ENCODE data around the gene GOT1. TPM values are rescaled to one million over a fixed set of nuclear protein-coding genes. Genes with fewer than 3 reads are reported as not detected.

Gene GOT1
- total RNA-seq, 1 donor from 2014 or later, result 35.9 TPM

GRCh38 chr10:99387071-99387470 is 43.4 kb downstream of the GOT1 start:
- Mint-ChIP-seq H3K4me1 (ENCODE audit: low read depth) (no peaks in the 10 kb centered on the region), H3K27ac (no peak overlapping the region), H3K27me3 (ENCODE audit: insufficient read depth) (peaks cover 10% of the 10 kb centered on the region), H3K36me3 (ENCODE audit: low read depth) (no peaks in the 10 kb centered on the region), H3K4me3 (no peak overlapping the region), H3K9me3 (no peaks in the 10 kb centered on the region)
- no peak for DNase-seq (ENCODE audit: low spot score)
- intact Hi-C loops (cut with micrococcal nuclease), result no loop called here

- no peak for DNase-seq (ENCODE audit: low spot score)
- no peaks in the 10 kb centered on the region for H3K9me3 Mint-ChIP-seq
- H3K36me3 Mint-ChIP-seq (ENCODE audit: low read depth), result no peaks in the 10 kb centered on the region
- no peaks in the 10 kb centered on the region for H3K4me1 Mint-ChIP-seq (ENCODE audit: low read depth)
- H3K27me3 Mint-ChIP-seq (ENCODE audit: insufficient read depth), result peaks cover 23% of the 10 kb centered on the region
- no peak overlapping the region for H3K4me3 Mint-ChIP-seq
- no peak overlapping the region for H3K27ac Mint-ChIP-seq
- intact Hi-C loops (cut with micrococcal nuclease), result no loop called here
These were observed 48.2 kb downstream of the GOT1 start for GRCh38 chr10:99382176-99382575.

DNA sequence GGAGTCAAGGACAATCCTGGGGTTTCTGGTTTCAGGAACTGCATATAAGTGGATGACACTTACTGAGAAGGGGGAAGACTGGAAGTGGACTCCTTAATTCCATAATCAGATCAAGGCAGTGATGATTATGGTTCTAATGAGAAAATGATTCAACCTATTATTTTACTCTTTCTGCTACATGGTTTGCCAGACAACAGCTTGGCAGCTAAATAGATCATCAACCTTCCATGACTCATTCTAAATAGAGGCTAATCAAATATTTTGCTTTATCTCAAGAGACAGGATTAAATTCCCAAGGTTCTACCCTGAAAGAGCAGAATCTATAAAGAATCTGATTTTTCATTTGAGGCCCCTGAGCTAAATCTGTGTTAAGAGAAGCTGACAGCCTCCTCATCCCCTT is 55.0 kb downstream of the GOT1 start:
- Mint-ChIP-seq H3K4me1 (ENCODE audit: low read depth) (peaks cover 9% of the 10 kb centered on the region), H3K4me3 (no peak overlapping the region), H3K27ac (no peak overlapping the region), H3K27me3 (ENCODE audit: insufficient read depth) (peaks cover 48% of the 10 kb centered on the region), H3K36me3 (ENCODE audit: low read depth) (no peaks in the 10 kb centered on the region), H3K9me3 (no peaks in the 10 kb centered on the region)
- no peak for DNase-seq (ENCODE audit: low spot score)
- intact Hi-C loops (cut with micrococcal nuclease), result no loop called here

- no peak overlapping the region for H3K4me3 Mint-ChIP-seq
- intact Hi-C loops (cut with micrococcal nuclease), result no loop called here
- H3K27ac Mint-ChIP-seq, result no peak overlapping the region
- H3K9me3 Mint-ChIP-seq, result no peaks in the 10 kb centered on the region
- DNase-seq (ENCODE audit: low spot score), result no peak
- peaks cover 9% of the 10 kb centered on the region for H3K4me1 Mint-ChIP-seq (ENCODE audit: low read depth)
- H3K27me3 Mint-ChIP-seq (ENCODE audit: insufficient read depth), result peaks cover 52% of the 10 kb centered on the region
- no peaks in the 10 kb centered on the region for H3K36me3 Mint-ChIP-seq (ENCODE audit: low read depth)
These were observed 55.5 kb downstream of the GOT1 start for GRCh38 chr10:99374972-99375371.

DNA sequence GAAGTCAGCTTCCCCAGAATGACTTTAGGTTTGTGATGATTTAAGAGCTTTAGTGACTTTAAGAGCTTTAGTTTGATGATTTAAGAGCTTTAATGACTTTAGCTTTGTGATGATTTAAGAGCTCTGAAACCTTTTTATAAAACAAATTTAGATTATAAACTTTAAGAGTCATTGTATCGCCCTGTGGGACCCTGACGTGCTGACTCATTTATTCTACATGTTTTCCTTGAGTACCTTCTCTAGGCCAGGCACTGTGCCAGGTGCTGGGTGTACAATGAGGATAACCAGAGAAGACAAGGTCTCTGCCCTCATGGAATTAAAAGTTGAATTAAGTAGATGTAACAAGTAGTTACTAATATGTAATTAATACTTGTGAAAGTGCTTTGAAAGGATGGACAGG is 55.9 kb downstream of the GOT1 start:
- H3K9me3 Mint-ChIP-seq, result no peaks in the 10 kb centered on the region
- intact Hi-C loops (cut with micrococcal nuclease), result no loop called here
- H3K4me3 Mint-ChIP-seq, result no peak overlapping the region
- H3K27ac Mint-ChIP-seq, result no peak overlapping the region
- H3K4me1 Mint-ChIP-seq (ENCODE audit: low read depth), result peaks cover 9% of the 10 kb centered on the region
- no peak for DNase-seq (ENCODE audit: low spot score)
- H3K27me3 Mint-ChIP-seq (ENCODE audit: insufficient read depth), result peaks cover 56% of the 10 kb centered on the region
- no peaks in the 10 kb centered on the region for H3K36me3 Mint-ChIP-seq (ENCODE audit: low read depth)

- peaks cover 50% of the 10 kb centered on the region for H3K27me3 Mint-ChIP-seq (ENCODE audit: insufficient read depth)
- no peaks in the 10 kb centered on the region for H3K9me3 Mint-ChIP-seq
- intact Hi-C loops (cut with micrococcal nuclease), result no loop called here
- H3K4me3 Mint-ChIP-seq, result no peak overlapping the region
- H3K4me1 Mint-ChIP-seq (ENCODE audit: low read depth), result peaks cover 9% of the 10 kb centered on the region
- DNase-seq (ENCODE audit: low spot score), result no peak
- no peaks in the 10 kb centered on the region for H3K36me3 Mint-ChIP-seq (ENCODE audit: low read depth)
- no peak overlapping the region for H3K27ac Mint-ChIP-seq
These were observed 57.7 kb downstream of the GOT1 start for GRCh38 chr10:99372546-99373271.

GRCh38 chr10:99370993-99371392 is 59.4 kb downstream of the GOT1 start:
- H3K36me3 Mint-ChIP-seq (ENCODE audit: low read depth), result no peaks in the 10 kb centered on the region
- H3K9me3 Mint-ChIP-seq, result no peaks in the 10 kb centered on the region
- H3K4me3 Mint-ChIP-seq, result no peak overlapping the region
- H3K27ac Mint-ChIP-seq, result no peak overlapping the region
- intact Hi-C loops (cut with micrococcal nuclease), result no loop called here
- peaks cover 9% of the 10 kb centered on the region for H3K4me1 Mint-ChIP-seq (ENCODE audit: low read depth)
- peaks cover 62% of the 10 kb centered on the region for H3K27me3 Mint-ChIP-seq (ENCODE audit: insufficient read depth)
- DNase-seq (ENCODE audit: low spot score), result no peak

DNA sequence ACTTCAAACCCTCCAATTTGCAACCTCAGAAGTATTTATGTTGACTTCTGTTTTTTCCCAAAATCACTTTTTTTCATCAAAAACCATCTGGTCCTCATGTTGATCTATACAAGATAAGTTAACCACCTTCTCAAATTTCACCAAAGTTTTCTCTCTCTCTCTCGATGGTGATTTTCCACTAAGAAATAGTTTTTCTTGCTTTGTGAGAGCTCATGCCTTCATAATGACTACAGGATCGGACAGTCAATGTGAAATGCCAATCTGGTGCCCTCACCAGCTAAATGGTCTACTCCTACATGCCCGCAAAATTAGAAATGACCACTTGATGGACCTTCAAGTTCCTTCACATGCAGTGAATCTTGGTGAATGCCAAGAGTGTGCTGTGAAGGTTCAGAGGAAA is 60.9 kb downstream of the GOT1 start:
- Mint-ChIP-seq H3K4me3 (no peak overlapping the region), H3K4me1 (ENCODE audit: low read depth) (peaks cover 9% of the 10 kb centered on the region), H3K36me3 (ENCODE audit: low read depth) (no peaks in the 10 kb centered on the region), H3K27me3 (ENCODE audit: insufficient read depth) (peaks cover 57% of the 10 kb centered on the region), H3K9me3 (no peaks in the 10 kb centered on the region), H3K27ac (no peak overlapping the region)
- no peak for DNase-seq (ENCODE audit: low spot score)
- intact Hi-C loops (cut with micrococcal nuclease), result no loop called here

DNA sequence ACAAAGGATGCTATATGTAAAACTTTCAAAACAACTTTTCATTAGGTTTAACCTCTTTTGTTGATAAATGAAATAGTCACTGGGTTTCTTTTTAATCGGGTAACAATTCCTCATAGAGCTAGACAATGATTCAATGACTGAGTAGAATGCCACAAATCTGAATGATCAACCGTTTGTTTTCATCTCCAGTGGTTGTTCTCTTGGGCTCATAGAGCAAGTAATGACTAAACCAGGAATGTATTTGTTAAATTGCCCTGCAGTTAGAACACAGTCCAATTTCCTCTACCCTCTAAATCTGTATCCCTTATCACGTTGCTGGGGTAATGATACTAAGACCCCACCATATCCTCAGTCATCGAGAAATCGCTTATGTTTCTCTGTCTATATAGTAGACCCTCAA is 61.3 kb downstream of the GOT1 start:
- no peak for DNase-seq (ENCODE audit: low spot score)
- H3K27me3 Mint-ChIP-seq (ENCODE audit: insufficient read depth), result peaks cover 53% of the 10 kb centered on the region
- no peak overlapping the region for H3K4me3 Mint-ChIP-seq
- H3K27ac Mint-ChIP-seq, result no peak overlapping the region
- H3K9me3 Mint-ChIP-seq, result no peaks in the 10 kb centered on the region
- H3K36me3 Mint-ChIP-seq (ENCODE audit: low read depth), result no peaks in the 10 kb centered on the region
- H3K4me1 Mint-ChIP-seq (ENCODE audit: low read depth), result peaks cover 9% of the 10 kb centered on the region
- intact Hi-C loops (cut with micrococcal nuclease), result no loop called here

DNA sequence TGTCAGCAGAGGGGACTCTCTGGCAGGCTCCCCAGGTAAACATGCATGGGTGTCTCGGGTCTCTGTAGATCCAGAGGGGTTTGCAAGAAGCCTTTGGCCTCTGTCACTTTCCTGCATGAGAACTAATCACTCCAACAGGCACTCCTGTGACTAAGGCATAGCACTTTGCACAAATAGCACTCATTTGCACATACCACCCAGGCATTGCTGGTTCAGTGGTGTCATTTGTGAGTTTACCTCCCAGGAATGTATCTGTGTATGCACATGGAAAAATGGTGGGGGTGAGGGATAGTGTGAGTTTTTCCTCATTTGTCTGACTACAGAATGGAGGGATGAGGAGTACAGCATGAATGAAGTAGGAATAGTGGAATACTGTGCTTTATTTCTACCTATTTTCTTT is 61.8 kb downstream of the GOT1 start:
- Mint-ChIP-seq H3K9me3 (no peaks in the 10 kb centered on the region), H3K27me3 (ENCODE audit: insufficient read depth) (peaks cover 48% of the 10 kb centered on the region), H3K4me3 (no peak overlapping the region), H3K27ac (no peak overlapping the region), H3K36me3 (ENCODE audit: low read depth) (no peaks in the 10 kb centered on the region), H3K4me1 (ENCODE audit: low read depth) (peaks cover 9% of the 10 kb centered on the region)
- DNase-seq (ENCODE audit: low spot score), result no peak
- intact Hi-C loops (cut with micrococcal nuclease), result no loop called here

GRCh38 chr10:99366666-99367065 is 63.8 kb downstream of the GOT1 start:
- H3K36me3 Mint-ChIP-seq (ENCODE audit: low read depth), result no peaks in the 10 kb centered on the region
- peaks cover 43% of the 10 kb centered on the region for H3K27me3 Mint-ChIP-seq (ENCODE audit: insufficient read depth)
- intact Hi-C loops (cut with micrococcal nuclease), result no loop called here

DNA sequence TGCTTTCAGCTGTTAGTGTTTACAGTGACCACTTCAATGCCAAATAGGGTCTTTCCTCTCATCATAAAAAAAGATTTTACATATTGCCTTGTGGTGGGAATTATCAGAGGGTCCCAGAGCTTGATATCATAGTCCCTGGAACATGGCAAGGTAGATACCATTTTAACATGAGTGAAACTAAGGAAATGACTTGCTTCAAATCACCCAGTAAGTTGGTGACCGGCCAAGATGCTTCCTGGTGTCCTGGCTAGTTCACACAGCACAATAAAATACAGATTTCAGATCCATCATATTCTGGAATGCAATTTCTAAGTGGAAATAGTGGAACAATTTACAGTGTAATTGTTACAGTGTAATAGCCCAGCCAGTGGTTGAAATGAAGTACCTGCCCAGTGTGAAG is 64.7 kb downstream of the GOT1 start:
- Mint-ChIP-seq H3K27ac (no peak overlapping the region), H3K4me3 (no peak overlapping the region), H3K4me1 (ENCODE audit: low read depth) (peaks cover 1% of the 10 kb centered on the region), H3K9me3 (no peaks in the 10 kb centered on the region), H3K27me3 (ENCODE audit: insufficient read depth) (peaks cover 38% of the 10 kb centered on the region), H3K36me3 (ENCODE audit: low read depth) (no peaks in the 10 kb centered on the region)
- intact Hi-C loops (cut with micrococcal nuclease), result no loop called here
- no peak for DNase-seq (ENCODE audit: low spot score)

More at GRCh38 chr10:99366666-99367065, 63.8 kb downstream of the GOT1 start:
- H3K27ac Mint-ChIP-seq, result no peak overlapping the region
- DNase-seq (ENCODE audit: low spot score), result no peak
- H3K4me1 Mint-ChIP-seq (ENCODE audit: low read depth), result peaks cover 9% of the 10 kb centered on the region
- H3K9me3 Mint-ChIP-seq, result no peaks in the 10 kb centered on the region
- no peak overlapping the region for H3K4me3 Mint-ChIP-seq

DNA sequence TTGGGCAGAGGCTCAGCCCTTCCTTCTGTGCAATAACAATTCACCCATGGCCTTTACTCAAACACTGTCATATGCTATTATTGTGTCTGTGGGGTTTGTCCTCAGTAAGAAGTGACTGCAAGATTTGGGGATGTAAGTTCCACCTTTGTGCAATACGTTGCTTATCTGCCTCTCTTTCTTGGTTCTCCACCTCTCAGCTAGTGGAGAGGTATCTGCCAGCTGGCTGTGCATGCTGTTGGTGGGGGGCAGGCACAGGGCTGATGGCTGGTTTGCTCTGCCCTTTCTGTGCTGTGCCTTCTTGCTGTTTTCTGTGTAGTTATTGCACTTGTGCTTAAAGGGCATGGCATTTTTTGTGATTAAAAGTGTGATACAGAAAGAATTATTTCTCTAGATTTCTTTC is 65.1 kb downstream of the GOT1 start:
- no peak for DNase-seq (ENCODE audit: low spot score)
- Mint-ChIP-seq H3K36me3 (ENCODE audit: low read depth) (no peaks in the 10 kb centered on the region), H3K9me3 (no peaks in the 10 kb centered on the region), H3K27me3 (ENCODE audit: insufficient read depth) (peaks cover 36% of the 10 kb centered on the region), H3K4me1 (ENCODE audit: low read depth) (no peaks in the 10 kb centered on the region), H3K4me3 (no peak overlapping the region), H3K27ac (no peak overlapping the region)
- intact Hi-C loops (cut with micrococcal nuclease), result no loop called here

DNA sequence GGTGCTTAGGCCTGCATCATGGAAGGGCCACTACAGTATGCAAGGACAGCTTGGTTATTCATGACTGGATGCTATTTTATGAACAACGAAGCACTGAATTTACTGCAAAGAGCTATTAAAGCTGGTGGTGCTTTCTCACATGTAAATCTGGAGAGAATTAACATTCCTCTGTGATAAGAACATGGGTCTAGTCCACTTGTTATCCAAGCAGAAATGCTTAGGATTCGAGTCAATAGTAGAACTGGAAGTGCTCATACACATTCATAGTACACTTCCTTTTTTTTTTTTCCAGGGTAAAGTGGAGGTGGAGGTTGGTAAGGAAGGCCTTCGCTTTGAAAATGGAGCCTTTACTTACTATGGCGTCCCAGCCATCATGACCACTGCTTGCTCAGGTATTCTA is 66.3 kb downstream of the GOT1 start:
- no peaks in the 10 kb centered on the region for H3K36me3 Mint-ChIP-seq (ENCODE audit: low read depth)
- H3K9me3 Mint-ChIP-seq, result no peaks in the 10 kb centered on the region
- no peak for DNase-seq (ENCODE audit: low spot score)
- intact Hi-C loops (cut with micrococcal nuclease), result no loop called here
- no peaks in the 10 kb centered on the region for H3K4me1 Mint-ChIP-seq (ENCODE audit: low read depth)
- H3K4me3 Mint-ChIP-seq, result no peak overlapping the region
- H3K27ac Mint-ChIP-seq, result no peak overlapping the region
- H3K27me3 Mint-ChIP-seq (ENCODE audit: insufficient read depth), result peaks cover 29% of the 10 kb centered on the region

Measured in activated T-helper 1 cell treated with anti-CD3 and anti-CD28 coated beads, Interleukin-12 subunit alpha, Interleukin-12 subunit beta, Interleukin-2, Interleukin-4 antibody, amounts not matched to agents 30 ng/mL and 10 ng/mL and 1 ng/mL, durations not matched to agents 14 hours and 24 hours and 36 hours (primary cell).